Measurements from ENCODE around the gene PCDHGC4. TPM values are rescaled to one million over a fixed set of nuclear protein-coding genes. Genes with fewer than 3 reads are reported as not detected.

The PCDHGC4 gene
- total RNA-seq, 2 donors from 2014 or later, result not detected

DNA sequence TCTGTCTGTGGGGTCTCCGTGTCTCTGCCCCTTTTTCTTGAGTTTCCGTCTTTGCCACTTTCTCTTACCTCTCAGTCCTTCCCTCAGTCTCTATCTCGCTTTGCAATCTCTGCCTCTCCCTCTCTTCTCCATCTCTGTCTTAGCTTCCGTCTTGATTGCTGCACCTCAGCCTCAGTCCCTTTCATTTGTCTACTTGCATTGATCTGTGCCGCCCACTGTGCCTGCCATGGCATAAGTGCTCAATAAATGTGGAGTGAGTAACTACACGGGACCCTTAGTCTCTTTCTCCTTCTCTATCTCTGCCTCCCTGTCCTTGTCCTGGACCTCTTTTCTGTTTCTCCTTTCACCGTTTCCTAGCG is 10.6 kb downstream of the PCDHGC4 start:
- no peak overlapping the region for H3K4me3 Mint-ChIP-seq
- no peak for ATAC-seq (replicated peaks)
- H3K4me1 Mint-ChIP-seq, result peaks cover 9% of the 10 kb centered on the region
- H3K27ac Mint-ChIP-seq, result peak overlapping the region; percentile 12
- H3K36me3 Mint-ChIP-seq (ENCODE audit: low read depth), result peaks cover 12% of the 10 kb centered on the region
- peaks cover 48% of the 10 kb centered on the region for H3K27me3 Mint-ChIP-seq
- H3K9me3 Mint-ChIP-seq, result no peaks in the 10 kb centered on the region

DNA sequence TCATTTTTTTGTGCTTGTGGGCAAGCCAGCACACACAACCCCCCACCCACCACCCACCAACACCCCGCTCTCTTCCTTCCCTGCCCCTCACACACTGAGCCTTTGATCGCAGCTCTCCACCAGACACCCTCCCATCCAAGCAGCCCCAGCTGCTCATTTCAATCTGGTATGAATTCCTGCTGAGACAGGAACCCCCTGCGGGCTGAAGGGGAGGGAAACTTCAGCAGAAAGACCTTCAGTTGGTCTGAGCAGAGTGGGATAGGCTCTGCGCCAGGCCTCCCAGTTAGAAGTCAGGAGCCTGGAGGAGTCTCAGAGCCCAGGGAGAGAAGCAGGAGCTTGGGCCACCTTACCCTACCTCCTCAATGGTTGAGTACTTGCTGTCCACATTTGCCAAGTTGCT is 11.2 kb downstream of the PCDHGC4 start:
- Mint-ChIP-seq H3K36me3 (ENCODE audit: low read depth) (peaks cover 12% of the 10 kb centered on the region), H3K4me1 (peaks cover 9% of the 10 kb centered on the region), H3K9me3 (no peaks in the 10 kb centered on the region), H3K27ac (no peak overlapping the region), H3K27me3 (peaks cover 42% of the 10 kb centered on the region), H3K4me3 (no peak overlapping the region)
- ATAC-seq (replicated peaks), result no peak

GRCh38 chr5:141501761-141502160 is 16.9 kb downstream of the PCDHGC4 start:
- Mint-ChIP-seq H3K9me3 (no peaks in the 10 kb centered on the region), H3K36me3 (ENCODE audit: low read depth) (no peaks in the 10 kb centered on the region), H3K27ac (no peak overlapping the region), H3K27me3 (peaks cover 6% of the 10 kb centered on the region), H3K4me3 (no peak overlapping the region), H3K4me1 (no peaks in the 10 kb centered on the region)
- no peak for ATAC-seq (replicated peaks)

DNA sequence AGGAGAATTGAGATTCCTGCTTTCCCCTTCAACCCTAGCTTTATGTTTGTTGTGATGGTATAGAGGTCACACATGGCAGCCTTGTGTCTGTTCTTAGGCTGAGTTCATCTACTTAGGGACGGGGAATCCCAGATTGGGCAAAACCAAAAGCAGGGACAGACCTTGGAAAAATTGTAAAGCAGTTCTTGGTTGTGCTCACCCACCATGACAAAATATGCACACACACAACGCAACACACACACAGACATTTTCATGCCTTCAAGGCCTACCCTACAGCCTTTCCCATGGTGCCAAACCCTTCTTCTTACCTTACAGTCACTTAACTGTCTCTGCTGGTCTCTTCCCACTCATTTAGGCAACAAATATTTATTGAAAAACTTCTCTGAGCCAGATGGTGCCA is 18.9 kb downstream of the PCDHGC4 start:
- ATAC-seq (replicated peaks), result no peak
- no peak overlapping the region for H3K27ac Mint-ChIP-seq
- no peaks in the 10 kb centered on the region for H3K27me3 Mint-ChIP-seq
- H3K4me1 Mint-ChIP-seq, result no peaks in the 10 kb centered on the region
- no peaks in the 10 kb centered on the region for H3K36me3 Mint-ChIP-seq (ENCODE audit: low read depth)
- H3K9me3 Mint-ChIP-seq, result no peaks in the 10 kb centered on the region
- no peak overlapping the region for H3K4me3 Mint-ChIP-seq

DNA sequence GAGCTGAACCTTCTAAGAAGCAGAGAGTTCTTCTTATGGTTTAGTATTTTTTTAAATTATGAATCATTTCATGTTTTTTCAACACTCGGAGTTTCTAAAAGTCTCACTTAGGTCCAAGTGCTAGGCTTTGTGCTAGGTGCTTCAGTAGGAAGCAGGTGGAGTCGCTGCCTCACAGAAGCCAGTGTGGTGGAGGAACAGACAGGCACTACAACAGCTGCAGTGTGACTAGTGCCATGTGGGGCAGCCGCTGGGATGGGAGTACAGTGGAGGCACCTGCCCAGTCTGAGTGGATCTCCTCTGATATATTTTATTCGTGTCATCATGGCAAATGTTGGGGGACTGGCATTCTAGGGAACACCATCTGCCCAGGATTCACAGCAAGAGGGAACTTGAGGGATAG is 19.4 kb downstream of the PCDHGC4 start:
- Mint-ChIP-seq H3K27ac (no peak overlapping the region), H3K4me3 (no peak overlapping the region), H3K27me3 (no peaks in the 10 kb centered on the region), H3K4me1 (no peaks in the 10 kb centered on the region), H3K36me3 (ENCODE audit: low read depth) (no peaks in the 10 kb centered on the region), H3K9me3 (no peaks in the 10 kb centered on the region)
- no peak for ATAC-seq (replicated peaks)

DNA sequence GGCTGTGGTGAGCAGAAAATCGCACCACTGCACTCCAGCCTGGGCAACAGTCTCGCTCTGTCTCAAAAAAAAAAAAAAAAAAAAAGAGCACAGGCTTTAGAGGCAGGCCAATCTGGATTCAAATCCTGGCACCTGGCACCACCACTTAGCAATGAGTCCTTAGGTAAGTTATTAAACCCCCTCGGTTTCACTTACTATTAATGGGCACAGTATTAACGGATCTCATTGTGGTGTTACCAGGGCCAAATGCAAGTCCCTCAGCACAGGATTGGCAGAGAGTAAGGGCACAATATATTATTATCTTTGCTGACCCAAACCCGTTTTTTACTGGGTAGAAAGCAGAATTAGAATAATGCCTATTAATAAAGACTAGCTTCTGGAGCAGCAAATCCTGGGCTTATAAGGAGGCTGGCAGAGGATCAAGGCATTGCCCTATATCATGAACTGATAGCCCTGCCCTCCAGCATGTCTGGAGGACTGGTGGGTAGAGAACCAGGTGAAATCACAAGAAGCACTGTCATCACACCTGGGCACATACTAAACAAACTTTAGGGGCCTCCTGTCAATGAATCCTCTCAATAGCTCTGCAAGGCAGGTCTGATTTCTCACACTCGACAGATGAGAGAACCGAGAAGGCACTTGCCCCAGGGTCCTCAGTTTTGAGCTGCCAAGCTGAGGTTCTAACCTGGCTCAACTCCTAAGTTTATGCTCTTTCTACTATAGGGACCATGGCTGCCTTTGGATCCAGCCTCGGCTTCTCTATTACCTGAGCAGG is 21.7 kb downstream of the PCDHGC4 start:
- Mint-ChIP-seq H3K27me3 (no peaks in the 10 kb centered on the region), H3K27ac (no peak overlapping the region), H3K36me3 (ENCODE audit: low read depth) (no peaks in the 10 kb centered on the region), H3K4me3 (no peak overlapping the region), H3K9me3 (no peaks in the 10 kb centered on the region), H3K4me1 (peaks cover 5% of the 10 kb centered on the region)
- ATAC-seq (replicated peaks), result no peak

- Mint-ChIP-seq H3K27me3 (no peaks in the 10 kb centered on the region), H3K4me1 (peaks cover 11% of the 10 kb centered on the region), H3K36me3 (ENCODE audit: low read depth) (peaks cover under 1% of the 10 kb centered on the region), H3K27ac (no peak overlapping the region), H3K9me3 (no peaks in the 10 kb centered on the region), H3K4me3 (no peak overlapping the region)
- ATAC-seq (replicated peaks), result no peak
These were observed 22.7 kb downstream of the PCDHGC4 start for GRCh38 chr5:141507387-141508091.

DNA sequence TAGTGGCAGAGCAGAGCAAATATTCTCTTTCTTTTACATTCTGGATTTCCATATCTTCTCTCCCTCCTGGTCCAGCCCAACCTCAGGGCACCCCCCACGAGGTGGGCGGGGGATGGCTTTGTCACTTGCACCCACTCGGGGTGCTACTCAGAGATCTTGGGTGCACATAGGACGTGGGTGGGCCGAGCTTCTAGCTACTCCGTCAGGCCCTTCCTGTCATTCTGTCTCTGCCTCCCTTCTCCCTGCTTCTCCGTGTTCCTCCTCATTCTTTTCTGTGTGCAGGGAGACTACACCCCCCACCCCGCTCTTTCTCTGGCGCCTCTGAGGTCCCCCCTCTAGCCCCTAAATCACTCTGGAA is 23.6 kb downstream of the PCDHGC4 start:
- Mint-ChIP-seq H3K4me1 (peaks cover 19% of the 10 kb centered on the region), H3K27me3 (no peaks in the 10 kb centered on the region), H3K27ac (no peak overlapping the region), H3K4me3 (no peak overlapping the region), H3K9me3 (no peaks in the 10 kb centered on the region), H3K36me3 (ENCODE audit: low read depth) (peaks cover 8% of the 10 kb centered on the region)
- ATAC-seq (replicated peaks), result no peak

- peaks cover 8% of the 10 kb centered on the region for H3K36me3 Mint-ChIP-seq (ENCODE audit: low read depth)
- H3K4me1 Mint-ChIP-seq, result peaks cover 19% of the 10 kb centered on the region
- H3K27me3 Mint-ChIP-seq, result no peaks in the 10 kb centered on the region
- peak; percentile 22 for ATAC-seq (replicated peaks)
- H3K4me3 Mint-ChIP-seq, result peak overlapping the region; percentile 29
- H3K9me3 Mint-ChIP-seq, result no peaks in the 10 kb centered on the region
- peak overlapping the region; percentile 77 for H3K27ac Mint-ChIP-seq
These were observed 24.2 kb downstream of the PCDHGC4 start for GRCh38 chr5:141508798-141509611.

GRCh38 chr5:141510160-141510559 is 25.3 kb downstream of the PCDHGC4 start:
- Mint-ChIP-seq H3K36me3 (ENCODE audit: low read depth) (peaks cover 8% of the 10 kb centered on the region), H3K4me3 (no peak overlapping the region), H3K27me3 (no peaks in the 10 kb centered on the region), H3K9me3 (no peaks in the 10 kb centered on the region), H3K4me1 (peaks cover 26% of the 10 kb centered on the region), H3K27ac (peak overlapping the region; percentile 21)
- no peak for ATAC-seq (replicated peaks)

DNA sequence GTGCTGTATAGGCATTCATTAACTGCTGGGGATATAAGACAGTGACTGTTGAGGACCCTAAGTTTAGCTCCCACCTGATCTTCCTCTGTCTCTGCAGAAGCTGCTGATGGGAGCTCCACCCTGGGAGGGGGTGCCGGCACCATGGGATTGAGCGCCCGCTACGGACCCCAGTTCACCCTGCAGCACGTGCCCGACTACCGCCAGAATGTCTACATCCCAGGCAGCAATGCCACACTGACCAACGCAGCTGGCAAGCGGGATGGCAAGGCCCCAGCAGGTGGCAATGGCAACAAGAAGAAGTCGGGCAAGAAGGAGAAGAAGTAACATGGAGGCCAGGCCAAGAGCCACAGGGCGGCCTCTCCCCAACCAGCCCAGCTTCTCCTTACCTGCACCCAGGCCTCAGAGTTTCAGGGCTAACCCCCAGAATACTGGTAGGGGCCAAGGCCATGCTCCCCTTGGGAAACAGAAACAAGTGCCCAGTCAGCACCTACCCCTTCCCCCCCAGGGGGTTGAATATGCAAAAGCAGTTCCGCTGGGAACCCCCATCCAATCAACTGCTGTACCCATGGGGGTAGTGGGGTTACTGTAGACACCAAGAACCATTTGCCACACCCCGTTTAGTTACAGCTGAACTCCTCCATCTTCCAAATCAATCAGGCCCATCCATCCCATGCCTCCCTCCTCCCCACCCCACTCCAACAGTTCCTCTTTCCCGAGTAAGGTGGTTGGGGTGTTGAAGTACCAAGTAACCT is 26.2 kb downstream of the PCDHGC4 start:
- Mint-ChIP-seq H3K4me3 (peak overlapping the region; percentile 87), H3K27ac (peak overlapping the region; percentile 94), H3K36me3 (ENCODE audit: low read depth) (peaks cover 8% of the 10 kb centered on the region), H3K27me3 (no peaks in the 10 kb centered on the region), H3K9me3 (no peaks in the 10 kb centered on the region), H3K4me1 (peaks cover 31% of the 10 kb centered on the region)
- ATAC-seq (replicated peaks), result no peak

GRCh38 chr5:141511771-141512325 is 27.0 kb downstream of the PCDHGC4 start:
- peak overlapping the region; percentile 87 for H3K4me3 Mint-ChIP-seq
- H3K36me3 Mint-ChIP-seq (ENCODE audit: low read depth), result peaks cover 8% of the 10 kb centered on the region
- no peaks in the 10 kb centered on the region for H3K9me3 Mint-ChIP-seq
- peak overlapping the region; percentile 94 for H3K27ac Mint-ChIP-seq
- H3K4me1 Mint-ChIP-seq, result peaks cover 34% of the 10 kb centered on the region
- no peaks in the 10 kb centered on the region for H3K27me3 Mint-ChIP-seq
- ATAC-seq (replicated peaks), result no peak

- Mint-ChIP-seq H3K36me3 (ENCODE audit: low read depth) (peaks cover 8% of the 10 kb centered on the region), H3K4me1 (peaks cover 34% of the 10 kb centered on the region), H3K27me3 (no peaks in the 10 kb centered on the region), H3K9me3 (no peaks in the 10 kb centered on the region), H3K4me3 (peak overlapping the region; percentile 87), H3K27ac (peak overlapping the region; percentile 94)
- ATAC-seq (replicated peaks), result peak; percentile 24
These were observed 27.6 kb downstream of the PCDHGC4 start for GRCh38 chr5:141512390-141512910.
